Thyroid gland (tissue), 4 donors: ENCODE measurements around the gene CEP152. TPM values are rescaled to one million over a fixed set of nuclear protein-coding genes. Genes with fewer than 3 reads are reported as not detected.
A peak's percentile ranks its signal among the peaks of the same experiment; 100 is the strongest.

ENCODE experiments used
- DNase-seq, 2 donors: peaks; one replicate each; pipeline ENCODE4 v3.0.0-alpha.2; 2019
- H3K27ac ChIP-seq, 3 donors: fragments of 200-600 bp; sonication (generic); 1 replicate in 2 of 3; 2 replicates in 1 of 3; pipeline ENCODE4 v1.5.1; 2016 to 2019; ENCODE audit warnings: mild to moderate bottlenecking in 1 of 3, moderate library complexity in 1 of 3
- H3K27me3 ChIP-seq: fragments of 200-600 bp; sonication (generic); one replicate; pipeline ENCODE4 v1.5.1; 2019
- H3K36me3 ChIP-seq, 2 donors: fragments of 200-600 bp; sonication (generic); one replicate each; pipeline ENCODE4 v1.5.1; 2016 to 2019
- H3K4me1 ChIP-seq, 2 donors: fragments of 200-600 bp; sonication (generic); one replicate each; pipeline ENCODE4 v1.5.1; 2017 to 2019
- H3K4me3 ChIP-seq, 3 donors: fragments of 200-600 bp; sonication (generic); replicated peaks in 1 of 3; 1 replicate in 2 of 3; 2 replicates in 1 of 3; pipeline ENCODE4 v1.5.1; 2016; ENCODE audit warnings: mild to moderate bottlenecking in 1 of 3
- H3K9me3 ChIP-seq: fragments of 200-600 bp; sonication (generic); one replicate; pipeline ENCODE4 v1.5.1; 2017
- CTCF ChIP-seq, 6 experiments: fragments of 200-600 bp in 3 of 6; fragments of 450-650 bp in 3 of 6; sonication (generic) in 3 of 6; IDR thresholded peaks; one replicate each; pipeline ENCODE4 v1.5.1; 2016 to 2019; ENCODE audit warnings: antibody characterized with exemption in 6 of 6, mild to moderate bottlenecking in 2 of 6, inconsistent platforms in 1 of 6, moderate library complexity in 1 of 6
- POLR2A ChIP-seq, 2 donors: fragments of 450-650 bp; IDR thresholded peaks; one replicate each; pipeline ENCODE4 v1.6.1; 2017; ENCODE audit warnings: antibody characterized with exemption in 2 of 2, mild to moderate bottlenecking in 2 of 2, moderate library complexity in 1 of 2
- WGBS, 2 donors: methylation state at CpG; one replicate each; pipeline ENCODE4 v1.1.5; 2017; 5-methylcytosine and 5-hydroxymethylcytosine counted together
- intact Hi-C: fragments of 100-400 bp; cut with DNase I; formaldehyde crosslinking; loops from one replicate; pipeline ENCODE4 v1.15.1; 2023
- total RNA-seq, 4 donors: library from RNA; depleted of rRNA; stranded (reverse); fragments of >200 nt; gene quantifications; one replicate each; pipeline ENCODE4 v1.2.3, GENCODE V29; 2016

The CEP152 gene
- total RNA-seq, 4 donors from 2014 or later, result 5.5 to 7.7 (median 6.8) TPM

DNA sequence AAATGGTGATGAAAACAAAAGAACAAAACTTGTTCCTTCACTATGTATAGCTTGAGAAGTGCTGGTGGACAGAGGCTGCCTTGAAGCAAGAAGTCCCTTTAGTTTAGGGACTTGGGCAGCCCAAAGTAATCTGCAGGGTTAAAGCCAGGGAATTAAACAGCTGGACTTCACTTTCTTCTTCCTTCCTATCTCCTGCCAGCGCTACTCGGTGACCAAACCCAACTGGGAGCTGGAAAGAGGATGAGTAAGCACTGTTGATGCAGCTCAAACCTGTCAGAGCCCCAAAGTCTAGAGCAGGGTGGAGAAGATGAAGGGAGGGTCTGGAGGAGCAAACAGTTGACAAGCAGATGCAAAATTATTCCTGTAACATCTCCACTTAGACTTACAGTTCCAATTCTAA, 92.2 kb downstream of the CEP152 start:
- WGBS, 2 donors, result 44 to 71% methylated on average over 2 of the region's 2 CpGs
- no peak for DNase-seq

GRCh38 chr15:48717458-48717857, 93.4 kb downstream of the CEP152 start:
- intact Hi-C loops, result no loop called here
- 93 to 96% methylated on average over 4 of the region's 4 CpGs for WGBS, 2 donors
- no peak overlapping the region for H3K4me3 ChIP-seq
- H3K9me3 ChIP-seq, result no peaks in the 10 kb centered on the region
- H3K36me3 ChIP-seq, result no peaks in the 10 kb centered on the region
- H3K4me1 ChIP-seq, result no peaks in the 10 kb centered on the region
- TF ChIP-seq POLR2A (IDR thresholded peaks at IDR 0.05) (no peak), CTCF (IDR thresholded peaks at IDR 0.05) (peak in 3 of 6 experiments; percentile 31 to 39 (median 38))
- no peaks in the 10 kb centered on the region for H3K27me3 ChIP-seq
- no peak overlapping the region for H3K27ac ChIP-seq
- DNase-seq, result no peak

More for the DNA sequence above, 92.2 kb downstream of the CEP152 start:
- Histone ChIP-seq H3K4me3 (no peak overlapping the region), H3K27ac (no peak overlapping the region), H3K36me3 (no peaks in the 10 kb centered on the region), H3K27me3 (no peaks in the 10 kb centered on the region), H3K9me3 (no peaks in the 10 kb centered on the region), H3K4me1 (no peaks in the 10 kb centered on the region)
- intact Hi-C loops, result no loop called here
- TF ChIP-seq CTCF (IDR thresholded peaks at IDR 0.05), result no peak
- no peak for TF ChIP-seq POLR2A (IDR thresholded peaks at IDR 0.05)

DNA sequence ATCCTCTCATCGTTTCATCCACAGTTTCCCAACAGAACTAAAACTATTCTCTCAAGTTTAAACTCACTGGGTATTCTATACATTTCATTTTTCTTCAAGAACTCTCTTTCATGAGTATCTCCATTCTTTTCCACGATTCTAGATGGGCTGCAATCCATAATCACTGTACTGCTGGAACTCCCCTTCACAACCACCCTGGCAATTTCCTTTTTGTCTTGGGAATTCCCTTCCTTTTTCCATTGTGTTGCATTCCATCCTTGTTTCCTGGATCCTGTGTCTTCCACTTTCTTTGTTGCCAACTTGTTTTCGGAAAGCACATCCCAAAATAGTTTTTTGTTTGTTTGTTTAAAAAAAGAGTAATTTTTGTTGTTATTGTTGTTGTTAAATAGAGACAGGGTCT, 98.3 kb downstream of the CEP152 start:
- WGBS, 2 donors, result 74 to 75% methylated on average over 3 of the region's 3 CpGs

GRCh38 chr15:48710952-48711495, 99.8 kb downstream of the CEP152 start:
- no peaks in the 10 kb centered on the region for H3K9me3 ChIP-seq
- intact Hi-C loops, result no loop called here
- no peak overlapping the region for H3K27ac ChIP-seq
- H3K27me3 ChIP-seq, result no peaks in the 10 kb centered on the region
- no peaks in the 10 kb centered on the region for H3K4me1 ChIP-seq
- 86% methylated on average over 4 of the region's 4 CpGs for WGBS, 2 donors
- no peak overlapping the region for H3K4me3 ChIP-seq
- TF ChIP-seq POLR2A (IDR thresholded peaks at IDR 0.05) (no peak), CTCF (IDR thresholded peaks at IDR 0.05) (no peak)
- H3K36me3 ChIP-seq, result no peaks in the 10 kb centered on the region
- DNase-seq, result no peak

More for the DNA sequence above, 98.3 kb downstream of the CEP152 start:
- Histone ChIP-seq H3K4me1 (no peaks in the 10 kb centered on the region), H3K27ac (no peak overlapping the region), H3K27me3 (no peaks in the 10 kb centered on the region), H3K9me3 (no peaks in the 10 kb centered on the region), H3K36me3 (no peaks in the 10 kb centered on the region), H3K4me3 (no peak overlapping the region)
- no peak for TF ChIP-seq POLR2A (IDR thresholded peaks at IDR 0.05)
- TF ChIP-seq CTCF (IDR thresholded peaks at IDR 0.05), result no peak
- no peak for DNase-seq
- intact Hi-C loops, result no loop called here

DNA sequence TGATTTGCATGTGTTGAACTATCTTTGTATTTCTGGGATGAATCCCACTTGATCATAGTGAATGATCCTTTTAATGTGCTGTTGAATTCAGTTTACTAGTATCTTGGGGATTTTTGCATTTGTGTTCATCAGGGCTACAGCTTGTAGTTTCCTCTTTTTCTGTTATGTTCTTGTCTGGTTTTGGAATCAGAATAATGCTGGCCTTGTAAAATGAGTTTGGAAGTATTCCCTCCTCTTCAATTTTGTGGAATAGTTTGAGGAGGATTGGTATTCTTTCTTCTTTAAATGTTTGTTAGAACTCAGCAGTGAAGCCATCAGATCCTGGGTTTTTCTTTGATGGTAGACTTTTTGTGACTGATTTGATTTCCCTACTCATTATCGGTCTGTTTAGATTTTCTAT, 102.2 kb downstream of the CEP152 start:
- no peaks in the 10 kb centered on the region for H3K9me3 ChIP-seq
- H3K27me3 ChIP-seq, result no peaks in the 10 kb centered on the region
- H3K4me3 ChIP-seq, result no peak overlapping the region
- 87 to 98% methylated on average over 1 of the region's 1 CpG for WGBS, 2 donors
- H3K36me3 ChIP-seq, result no peaks in the 10 kb centered on the region
- no peaks in the 10 kb centered on the region for H3K4me1 ChIP-seq
- no peak overlapping the region for H3K27ac ChIP-seq
- no peak for DNase-seq
- TF ChIP-seq POLR2A (IDR thresholded peaks at IDR 0.05) (no peak), CTCF (IDR thresholded peaks at IDR 0.05) (no peak)
- intact Hi-C loops, result no loop called here
